GM19099 (cell line): ENCODE results near the gene ABCC8.

ENCODE experiments used
- POLR2A ChIP-seq: IDR thresholded peaks from 3 replicates; pipeline ENCODE4 v1.6.1; 2011; ENCODE audit warnings: low read depth; ENCODE audit not compliant: insufficient read length; ENCODE audit errors: extremely low read depth

Gene ABCC8

DNA sequence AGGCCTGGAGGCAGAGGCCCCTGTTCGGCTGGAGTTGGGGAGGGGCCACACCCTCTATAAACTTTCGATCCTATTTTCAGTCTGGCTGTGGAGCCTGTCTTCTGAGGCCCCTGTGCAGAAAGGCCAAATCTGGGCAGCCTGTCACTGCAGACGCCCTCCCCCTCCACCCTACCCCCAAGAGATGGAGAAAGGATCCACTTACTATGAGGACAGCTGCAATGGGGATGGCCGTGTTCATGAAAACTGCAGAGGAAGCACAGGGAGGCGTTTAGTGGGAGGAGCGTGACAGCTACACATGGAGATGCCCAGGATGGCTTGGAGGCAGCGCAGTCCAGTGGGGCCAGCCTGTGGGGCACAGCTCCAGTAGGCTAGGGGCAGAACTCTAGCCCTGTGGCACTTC, 44.6 kb downstream of the ABCC8 start:
- TF ChIP-seq POLR2A, result no peak

DNA sequence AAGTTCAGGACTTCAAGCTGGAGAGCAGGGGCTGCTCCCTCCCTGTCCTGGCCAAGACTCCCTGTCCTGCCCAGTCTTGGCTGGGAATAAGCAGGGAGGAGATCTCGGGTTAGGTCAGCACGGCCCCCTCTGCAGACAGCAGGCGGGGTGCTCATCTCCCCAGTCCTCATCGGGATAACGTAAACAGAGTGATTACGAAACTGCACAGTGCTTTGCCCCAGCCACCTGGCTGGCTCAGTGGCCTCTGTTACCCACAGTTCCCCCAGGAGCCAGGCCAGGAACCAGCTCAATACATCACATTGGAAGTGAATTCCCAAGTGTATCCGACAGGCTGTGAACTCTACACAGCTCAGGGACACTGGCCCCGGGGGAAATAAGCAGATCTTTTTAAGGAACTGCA, 45.5 kb downstream of the ABCC8 start:
- no peak for TF ChIP-seq POLR2A

DNA sequence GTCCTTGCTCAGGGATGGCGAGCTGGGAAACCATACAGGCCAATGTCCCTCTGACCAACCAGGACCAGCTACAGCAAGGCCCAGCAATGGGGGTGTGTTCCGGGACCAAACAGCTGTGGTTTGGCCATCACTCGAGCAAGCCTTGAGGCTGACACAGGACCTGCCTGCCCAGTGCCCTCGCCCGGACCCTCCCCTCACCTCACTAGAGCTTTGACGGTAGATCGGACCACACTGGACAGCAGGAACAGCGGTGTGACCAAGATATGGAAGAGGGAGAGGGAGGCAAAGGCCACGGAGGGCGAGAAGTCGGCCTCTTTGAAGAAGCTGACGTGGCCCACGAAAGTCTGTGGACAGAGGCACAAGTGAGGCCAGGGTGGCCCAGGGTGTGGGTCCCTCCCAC, 46.0 kb downstream of the ABCC8 start:
- TF ChIP-seq POLR2A, result no peak

DNA sequence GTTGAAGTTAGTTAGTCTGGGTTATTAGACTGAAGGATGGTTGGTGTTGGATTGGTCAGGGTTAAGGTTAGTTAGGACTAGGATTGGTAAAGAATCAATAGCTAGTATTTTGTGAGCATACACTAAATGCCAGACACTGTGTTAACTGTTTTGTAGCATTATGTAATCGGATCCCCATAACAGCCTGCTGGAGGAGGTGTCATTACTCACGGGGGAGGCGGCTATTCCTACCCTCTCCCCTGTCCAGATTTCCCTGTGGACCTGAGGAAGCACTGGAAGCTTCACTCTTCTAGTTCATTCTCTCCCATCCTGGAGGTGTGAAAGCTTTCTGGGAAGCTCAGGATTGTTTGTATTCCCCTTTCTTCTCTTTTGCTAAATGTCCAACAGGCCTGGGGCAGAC, 47.7 kb downstream of the ABCC8 start:
- TF ChIP-seq POLR2A, result no peak

DNA sequence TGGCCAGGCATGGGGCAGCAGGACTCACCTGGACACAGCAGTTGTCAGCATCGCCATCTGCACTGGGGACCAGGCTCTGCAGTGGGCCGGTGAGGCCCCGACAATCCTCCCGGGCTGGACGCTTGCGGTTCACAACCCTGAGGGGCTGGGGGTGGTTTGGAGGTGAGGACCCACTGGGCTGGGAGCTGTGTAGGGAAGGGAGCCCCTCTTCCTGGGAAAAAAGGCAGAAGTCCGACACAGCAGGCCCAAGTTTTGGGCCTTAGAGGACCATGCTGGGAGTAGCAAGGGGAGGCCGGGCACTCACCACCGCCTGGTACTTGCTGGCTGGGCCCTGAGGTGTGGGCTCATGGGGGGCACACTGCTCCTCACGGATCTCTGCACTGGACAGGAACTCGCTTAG, 48.4 kb downstream of the ABCC8 start:
- TF ChIP-seq POLR2A, result no peak

DNA sequence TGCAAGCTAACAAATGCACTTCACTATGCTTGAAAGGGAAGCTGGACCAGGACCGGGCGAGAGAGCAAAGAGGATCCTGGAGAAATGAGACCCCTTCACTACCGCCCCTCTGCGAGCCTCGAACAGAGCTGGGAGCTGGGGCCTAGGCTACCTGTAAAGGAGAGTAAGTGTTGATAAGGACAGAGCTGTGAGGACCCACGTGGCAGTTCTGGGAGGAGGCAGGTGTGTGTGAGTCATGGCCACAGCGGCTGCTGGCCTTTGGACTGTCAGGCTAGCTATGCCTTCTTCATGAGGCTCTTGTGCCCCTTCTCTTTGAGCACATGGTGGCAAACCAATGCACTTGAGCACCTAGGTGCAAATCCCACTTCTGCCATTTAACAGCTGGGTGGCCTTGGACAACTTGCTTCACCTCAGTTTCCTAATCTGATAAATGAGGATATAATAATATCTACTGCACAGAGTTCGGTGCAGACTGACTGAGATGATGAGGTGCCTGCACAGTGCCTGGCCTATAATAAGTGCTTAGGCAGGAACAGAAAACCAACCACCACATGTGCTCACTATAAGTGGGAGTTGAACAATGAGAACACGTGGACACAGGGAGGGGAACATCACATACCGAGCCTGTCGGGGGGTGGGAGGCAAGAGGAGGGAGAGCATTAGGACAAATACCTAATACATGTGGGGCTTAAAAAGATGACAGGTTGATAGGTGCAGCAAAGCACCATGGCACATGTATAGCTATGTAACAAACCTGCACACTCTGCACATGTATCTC, 52.9 kb downstream of the ABCC8 start:
- TF ChIP-seq POLR2A, result no peak

DNA sequence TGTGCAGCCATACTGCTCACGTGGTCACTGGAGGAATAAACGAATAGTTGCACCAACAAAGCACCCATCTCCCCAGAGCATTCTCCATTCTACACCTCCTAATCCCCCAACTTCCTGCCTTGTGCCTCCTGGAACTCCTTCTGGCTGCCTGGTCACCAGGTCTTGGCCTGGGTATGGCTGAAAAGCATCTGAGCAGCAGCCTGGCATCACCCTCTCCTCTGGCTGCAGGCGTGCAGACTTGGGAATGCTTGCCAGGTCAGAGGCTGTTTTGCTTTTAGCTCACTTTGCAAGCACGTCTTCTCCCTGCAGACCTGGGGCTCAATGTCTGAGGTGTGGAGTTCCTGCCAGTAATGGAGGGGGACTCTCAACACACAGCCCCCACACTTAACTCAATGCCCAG, 54.9 kb downstream of the ABCC8 start:
- no peak for TF ChIP-seq POLR2A

DNA sequence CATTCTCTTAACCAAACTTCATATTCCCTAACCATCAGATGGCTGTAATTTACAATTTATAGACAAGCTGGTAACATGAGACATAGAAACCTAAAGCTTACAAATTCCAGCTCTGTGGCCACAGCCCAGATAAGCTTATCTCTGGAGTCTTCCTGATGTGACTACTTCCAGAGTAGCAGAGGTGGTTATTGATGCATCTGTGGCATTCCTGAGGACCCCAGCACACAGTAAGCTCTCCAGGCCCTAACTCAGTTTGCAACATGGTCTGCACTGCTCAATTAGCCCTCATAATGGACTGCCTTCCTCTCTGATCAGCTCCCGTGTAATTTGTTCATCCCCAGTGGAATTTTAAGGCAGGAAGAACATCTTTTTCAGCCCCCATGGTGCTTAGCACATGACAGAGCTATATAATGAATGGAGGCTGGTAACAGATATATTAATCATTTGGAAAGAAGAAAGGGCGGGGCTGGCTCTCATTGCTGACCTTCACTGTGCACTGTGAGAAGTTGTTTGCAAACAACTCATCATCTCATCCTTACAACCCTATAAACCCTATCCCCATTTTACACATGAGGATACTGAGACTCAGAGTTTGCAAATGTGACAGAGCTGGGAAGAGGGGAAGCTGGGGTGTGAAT, 58.1 kb downstream of the ABCC8 start:
- TF ChIP-seq POLR2A, result no peak

DNA sequence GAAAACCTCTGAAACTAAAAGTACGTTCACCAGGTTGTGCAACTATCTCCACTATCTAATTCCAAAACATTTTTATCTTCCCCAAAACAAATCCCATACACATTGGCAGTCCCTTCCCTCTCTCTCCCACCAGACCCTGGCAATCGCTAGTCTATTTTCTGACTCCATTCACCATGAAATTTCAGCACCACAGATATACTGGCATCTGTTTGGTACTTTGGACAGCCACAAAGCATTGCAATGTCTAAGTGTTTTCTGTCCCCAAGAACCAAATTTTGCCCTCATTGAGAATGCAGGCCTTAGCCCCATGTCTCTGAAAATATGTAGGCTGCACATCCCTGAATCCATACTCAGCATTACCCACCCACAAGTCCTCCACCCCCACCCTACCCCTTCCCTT, 60.2 kb downstream of the ABCC8 start:
- TF ChIP-seq POLR2A, result no peak

DNA sequence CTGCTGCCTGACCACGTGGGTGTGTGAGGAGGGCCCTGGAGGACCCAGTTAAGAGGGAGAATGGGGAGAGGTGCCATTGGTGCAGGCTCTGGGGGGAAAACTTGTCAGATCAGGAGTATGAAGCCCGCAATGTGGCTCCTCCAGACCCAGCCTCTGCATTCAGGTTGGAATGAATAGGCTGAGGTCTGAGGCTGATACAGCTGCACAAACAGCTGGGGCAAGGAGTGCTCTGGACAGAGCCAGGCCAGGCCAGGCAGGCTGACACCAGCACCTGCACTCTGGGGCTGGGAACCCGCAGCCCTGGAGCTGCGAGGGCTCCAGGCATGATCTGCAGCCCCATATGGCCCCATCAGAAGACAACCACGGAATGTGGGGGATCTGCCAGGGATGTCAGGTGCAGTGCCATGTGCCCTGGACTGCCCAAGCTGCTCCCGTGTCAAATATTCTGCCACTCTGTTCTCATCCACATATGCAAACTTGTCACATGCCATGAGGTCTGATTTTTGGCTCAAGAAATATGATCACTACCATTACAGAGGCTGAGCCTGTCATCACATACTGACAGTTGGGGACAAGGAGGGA, 61.0 kb downstream of the ABCC8 start:
- no peak for TF ChIP-seq POLR2A

DNA sequence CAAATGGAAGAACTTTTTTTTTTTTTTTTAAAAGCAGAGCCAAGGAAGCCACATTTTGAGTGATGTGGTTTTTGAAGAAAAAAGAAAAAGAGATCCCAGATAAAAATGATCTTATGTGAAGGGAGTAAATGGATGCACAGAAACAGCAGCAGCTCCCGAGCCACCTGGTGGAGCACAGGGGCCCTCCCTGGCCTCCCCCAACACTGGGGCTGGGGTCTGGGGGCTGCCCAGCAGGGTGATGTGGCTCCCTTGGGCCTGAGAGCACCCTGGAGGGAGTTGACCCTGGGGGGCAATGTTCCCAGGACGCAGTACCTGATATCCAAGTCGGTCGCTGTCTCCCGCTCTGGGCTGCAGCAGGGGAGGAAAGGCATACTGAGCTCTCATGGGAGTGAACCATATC, 61.7 kb downstream of the ABCC8 start:
- no peak for TF ChIP-seq POLR2A

DNA sequence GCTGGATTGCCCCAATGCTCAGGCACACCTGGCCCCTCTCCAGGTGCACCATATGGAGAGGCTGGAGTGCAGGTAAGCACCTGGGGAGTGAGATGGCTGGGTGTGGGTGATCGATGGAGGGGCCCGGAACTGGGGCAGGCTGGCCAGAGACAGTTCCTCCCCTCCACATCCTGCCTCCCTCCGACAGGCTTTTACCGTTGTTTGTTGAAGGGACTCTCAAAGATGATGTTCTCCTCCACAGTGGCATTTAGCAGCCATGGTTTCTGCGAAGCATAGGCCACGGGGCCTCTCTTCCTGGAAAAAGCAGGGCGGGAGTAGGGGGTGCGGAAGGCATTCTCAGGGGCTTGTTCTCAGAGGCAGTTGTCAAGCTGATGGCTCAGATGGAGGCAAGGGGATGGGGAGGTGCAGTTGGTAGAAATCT, 62.3 kb downstream of the ABCC8 start:
- no peak for TF ChIP-seq POLR2A

DNA sequence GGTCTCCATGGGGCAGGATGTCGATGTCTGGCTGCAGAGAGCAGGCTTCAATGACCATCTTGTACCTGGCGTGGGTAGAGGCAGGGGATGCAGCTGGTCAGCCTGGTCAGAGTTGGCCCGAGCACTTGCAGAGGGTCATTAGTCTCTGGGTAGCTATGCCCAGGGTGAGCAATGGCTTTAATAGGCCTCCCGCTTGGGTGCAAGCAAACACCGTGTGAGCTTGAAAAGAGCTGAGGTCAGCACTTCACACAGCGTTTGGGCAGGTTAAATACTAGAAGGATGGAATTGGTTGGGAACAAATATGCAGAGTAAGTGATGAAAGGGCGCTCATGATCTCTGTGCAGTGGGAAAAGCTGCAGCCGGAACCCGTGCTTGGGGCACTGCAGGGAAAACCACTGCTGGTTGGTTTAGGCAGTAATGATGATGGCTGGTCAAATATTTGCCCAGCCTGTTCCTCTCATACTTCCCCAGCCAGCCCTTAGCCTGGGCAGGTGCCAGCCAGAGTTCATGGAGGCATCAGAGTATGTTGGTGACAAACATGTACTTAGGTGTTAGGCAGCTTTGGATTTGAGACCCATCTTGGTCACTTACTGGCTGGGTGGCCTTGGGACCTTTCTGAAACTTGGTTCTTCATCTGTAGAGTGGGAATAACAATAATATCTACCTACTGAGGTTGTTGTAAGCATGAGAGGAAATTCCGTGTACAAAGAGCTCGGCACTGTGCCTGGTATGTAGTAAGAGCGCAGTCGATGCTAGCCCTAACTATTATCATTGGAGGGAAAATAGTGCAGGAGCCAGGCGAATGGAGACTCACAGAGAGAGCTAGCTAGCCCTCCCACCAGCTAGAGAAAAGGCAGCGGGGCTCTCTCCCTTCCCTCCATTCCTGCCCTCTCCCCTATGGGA, 63.0 kb downstream of the ABCC8 start:
- no peak for TF ChIP-seq POLR2A

DNA sequence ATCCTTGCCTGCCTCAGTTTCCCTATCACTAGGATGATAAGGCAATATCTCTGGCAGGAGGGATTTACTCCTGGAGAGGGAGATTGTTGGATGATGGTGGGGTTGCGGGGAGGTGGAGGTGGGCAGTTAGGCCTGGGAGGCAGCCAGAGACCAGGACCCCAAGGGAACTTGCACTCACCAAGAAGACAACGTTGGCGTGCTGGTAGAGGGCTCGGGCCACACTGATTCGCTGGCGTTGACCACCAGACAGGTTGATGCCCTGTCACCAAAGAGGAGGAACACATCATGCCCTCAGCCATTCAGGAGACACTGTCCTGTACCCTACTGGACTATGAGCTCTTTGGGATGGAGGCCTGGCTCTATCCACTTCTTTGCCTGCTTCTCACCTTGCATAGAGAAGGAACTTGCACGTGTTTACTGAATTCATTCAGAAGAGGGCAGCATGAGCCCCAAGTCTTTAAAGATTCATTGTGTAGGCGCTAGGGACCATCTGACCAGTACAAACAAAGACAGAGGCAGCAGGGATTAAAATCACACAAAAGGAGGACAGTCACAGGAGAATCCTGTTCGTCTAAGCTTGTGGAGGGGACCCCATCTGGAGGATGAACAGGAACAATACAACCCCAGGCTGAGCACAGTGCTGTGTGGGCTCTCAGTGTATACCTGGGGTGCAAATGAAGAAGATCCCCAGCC, 64.0 kb downstream of the ABCC8 start:
- no peak for TF ChIP-seq POLR2A

DNA sequence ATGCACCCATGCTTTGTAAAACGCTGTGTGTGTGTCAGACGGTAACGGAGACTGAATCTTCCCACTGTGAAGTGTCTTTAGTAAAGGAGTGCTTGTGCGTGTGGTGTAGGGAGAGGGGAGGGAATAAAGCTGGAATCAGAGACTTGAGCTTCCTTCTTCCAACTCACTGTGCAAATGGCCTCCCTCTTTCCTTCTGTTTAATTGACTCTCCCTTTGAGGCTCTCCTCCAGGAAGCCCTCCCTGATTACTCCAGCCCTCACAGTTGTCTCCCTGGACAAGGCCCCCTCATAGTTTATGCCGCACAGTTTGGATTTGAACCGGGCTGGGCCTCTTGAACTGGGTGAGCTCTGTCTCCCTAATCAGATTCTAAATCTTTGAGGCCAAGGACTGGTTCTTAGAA, 65.2 kb downstream of the ABCC8 start:
- no peak for TF ChIP-seq POLR2A

DNA sequence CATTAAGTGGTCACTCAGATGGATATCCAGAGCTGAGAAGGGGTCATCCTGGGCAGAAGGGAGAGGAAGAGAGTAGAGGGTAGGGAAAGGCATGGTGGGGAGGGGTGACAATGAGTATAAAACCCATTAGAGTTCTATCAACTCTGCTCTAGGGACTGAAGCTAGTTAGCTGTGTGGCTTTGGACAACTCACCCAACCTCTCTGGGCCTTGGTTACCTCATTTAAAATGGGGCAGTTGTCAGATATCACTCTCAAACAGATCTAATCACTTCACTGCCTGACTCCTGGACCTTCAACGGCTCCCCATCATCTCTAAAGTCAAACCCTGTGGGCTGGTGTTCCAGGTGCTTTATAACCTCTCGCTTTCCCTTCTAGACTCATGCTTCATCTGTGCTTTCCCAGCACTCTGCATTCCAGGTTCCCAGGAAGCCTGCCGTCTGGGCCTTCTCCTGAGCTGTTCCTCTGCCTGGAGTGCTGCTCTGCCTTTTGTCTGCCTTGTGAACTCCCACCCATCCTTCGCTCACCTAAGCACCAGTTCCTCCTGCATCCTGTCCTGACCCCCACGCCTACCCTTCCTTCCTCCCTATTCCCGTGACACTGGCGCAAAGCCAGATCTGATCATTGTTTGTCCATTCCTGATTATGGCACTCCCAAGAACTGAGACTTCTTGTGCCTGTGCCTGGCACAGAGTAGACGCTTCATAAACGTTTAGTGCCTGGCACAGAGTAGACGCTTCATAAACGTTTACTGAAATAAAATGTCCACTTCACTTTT, 65.9 kb downstream of the ABCC8 start:
- no peak for TF ChIP-seq POLR2A
